Psoas muscle (tissue), 8 donors: Measurements from ENCODE around the gene HAGH. TPM values are rescaled to one million over a fixed set of nuclear protein-coding genes. Genes with fewer than 3 reads are reported as not detected.

Experiments
- ATAC-seq, 4 donors: fragments of 200-7000 bp; cut with Tn5 transposase; one replicate each; pipeline ENCODE4 v1.9.1; 2020; ENCODE audit warnings: moderate library complexity in 3 of 4, mild to moderate bottlenecking in 2 of 4
- DNase-seq, 2 donors: peaks; one replicate each; pipeline ENCODE4 v3.0.0-alpha.2; 2020
- H3K27ac ChIP-seq: fragments of 200-600 bp; one replicate; pipeline ENCODE4 v1.8.0; 2022
- H3K27me3 ChIP-seq, 3 donors: fragments of 200-600 bp in 1 of 3; one replicate each; pipeline versions ENCODE4 v1.6.1 to v1.8.0; 2013 to 2022; ENCODE audit warnings: low read length in 2 of 3, mild to moderate bottlenecking in 2 of 3, moderate library complexity in 1 of 3; ENCODE audit not compliant: insufficient read depth in 3 of 3
- H3K36me3 ChIP-seq, 2 donors: fragments of 200-600 bp in 1 of 2; one replicate each; pipeline versions ENCODE4 v1.6.1 to v1.8.0; 2013 to 2022; ENCODE audit warnings: low read depth in 1 of 2, mild to moderate bottlenecking in 1 of 2, moderate library complexity in 1 of 2; ENCODE audit not compliant: insufficient read depth in 1 of 2
- H3K4me1 ChIP-seq: fragments of 200-600 bp; one replicate; pipeline ENCODE4 v1.8.0; 2022
- H3K4me3 ChIP-seq: fragments of 200-600 bp; one replicate; pipeline ENCODE4 v1.8.0; 2022; ENCODE audit warnings: mild to moderate bottlenecking
- H3K9me3 ChIP-seq: fragments of 200-600 bp; one replicate; pipeline ENCODE4 v1.8.0; 2022
- WGBS, 3 donors: extraction: QIAGEN DNeasy Blood & Tissue Kit; methylation state at CpG; one replicate each; pipeline versions ENCODE4 v1.1.6 to v1.1.7; 2013; 5-methylcytosine and 5-hydroxymethylcytosine counted together
- intact Hi-C, 2 donors: fragments of 100-400 bp; cut with DNase I; formaldehyde crosslinking; loops; one replicate each; pipeline versions ENCODE4 v1.11.0 to v1.14.2; 2022
- polyA plus RNA-seq, 3 donors: library from polyadenylated mRNA; stranded (reverse); fragments of 200-250 nt; gene quantifications; one replicate each; pipeline ENCODE4 v1.2.3, GENCODE V29; 2013
- total RNA-seq, 4 donors: library from RNA; stranded (reverse); fragmentation: NEBNext Ultra II Directional in 2 of 4; extraction: Animal tissue kit (Norgen Biotek cat#: 25700) in 2 of 4; gene quantifications; one replicate each; pipeline versions ENCODE4 v1.2.1 to v1.2.4, GENCODE V29; 2021 to 2023
- TF ChIP-seq, protein P1 (sequence below): fragments of 200-600 bp; IDR thresholded peaks from one replicate; pipeline ENCODE4 v1.8.0; 2022; ENCODE audit warnings: antibody characterized with exemption
- donor health status: healthy with polysubstance abuse.
- donor health status: DM: no; HTN: no; CAD: no; lungs with moderate emphysema.
- donor health status: Bipolar disorder and iron deficiency.
- donor health status: healthy.
- donor health status: DM: yes; HTN: yes; CAD: no.
- donor health status: DM: no; HTN: no; CAD: no.
- donor health status: DM: no; HTN: no; CAD: no.
- donor health status: DM: yes; HTN: yes; CAD: no.

HAGH gene
- total and polyA plus RNA-seq, 7 donors, result 112 to 277 (median 160) TPM

DNA sequence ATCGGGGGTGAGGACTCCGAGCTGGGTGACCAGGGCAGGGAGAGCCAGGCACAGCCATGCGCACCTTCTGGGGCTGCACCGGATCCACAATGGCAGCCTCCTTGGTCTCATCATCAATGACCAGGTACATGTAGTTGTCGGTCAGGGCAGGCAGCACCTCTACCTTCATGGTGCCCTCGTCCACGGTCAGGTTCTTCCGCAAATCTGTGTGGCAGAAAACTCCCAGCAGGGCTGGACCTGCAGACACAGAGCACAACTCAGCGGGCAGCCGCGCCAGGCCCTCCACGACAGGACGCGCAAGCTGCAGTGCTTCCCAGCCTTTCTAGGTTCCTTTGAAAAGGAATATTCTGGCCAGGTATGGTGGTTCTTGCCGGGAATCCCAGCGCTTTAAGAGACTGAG is 3.8 kb downstream of the HAGH start:
- no peak for ATAC-seq
- Histone ChIP-seq H3K4me3 (no peak overlapping the region), H3K27ac (no peak overlapping the region), H3K36me3 (peaks cover 0 to 53% of the 10 kb centered on the region in 2 donors), H3K27me3 (no peaks in the 10 kb centered on the region), H3K9me3 (no peaks in the 10 kb centered on the region), H3K4me1 (peaks cover 24% of the 10 kb centered on the region)
- DNase-seq, result no peak
- 91 to 94% (median 93%) methylated on average over 16 of the region's 16 CpGs for WGBS, 3 donors
- intact Hi-C loops, result no loop called here
- TF ChIP-seq, protein P1, sequence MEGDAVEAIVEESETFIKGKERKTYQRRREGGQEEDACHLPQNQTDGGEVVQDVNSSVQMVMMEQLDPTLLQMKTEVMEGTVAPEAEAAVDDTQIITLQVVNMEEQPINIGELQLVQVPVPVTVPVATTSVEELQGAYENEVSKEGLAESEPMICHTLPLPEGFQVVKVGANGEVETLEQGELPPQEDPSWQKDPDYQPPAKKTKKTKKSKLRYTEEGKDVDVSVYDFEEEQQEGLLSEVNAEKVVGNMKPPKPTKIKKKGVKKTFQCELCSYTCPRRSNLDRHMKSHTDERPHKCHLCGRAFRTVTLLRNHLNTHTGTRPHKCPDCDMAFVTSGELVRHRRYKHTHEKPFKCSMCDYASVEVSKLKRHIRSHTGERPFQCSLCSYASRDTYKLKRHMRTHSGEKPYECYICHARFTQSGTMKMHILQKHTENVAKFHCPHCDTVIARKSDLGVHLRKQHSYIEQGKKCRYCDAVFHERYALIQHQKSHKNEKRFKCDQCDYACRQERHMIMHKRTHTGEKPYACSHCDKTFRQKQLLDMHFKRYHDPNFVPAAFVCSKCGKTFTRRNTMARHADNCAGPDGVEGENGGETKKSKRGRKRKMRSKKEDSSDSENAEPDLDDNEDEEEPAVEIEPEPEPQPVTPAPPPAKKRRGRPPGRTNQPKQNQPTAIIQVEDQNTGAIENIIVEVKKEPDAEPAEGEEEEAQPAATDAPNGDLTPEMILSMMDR, result no peak

DNA sequence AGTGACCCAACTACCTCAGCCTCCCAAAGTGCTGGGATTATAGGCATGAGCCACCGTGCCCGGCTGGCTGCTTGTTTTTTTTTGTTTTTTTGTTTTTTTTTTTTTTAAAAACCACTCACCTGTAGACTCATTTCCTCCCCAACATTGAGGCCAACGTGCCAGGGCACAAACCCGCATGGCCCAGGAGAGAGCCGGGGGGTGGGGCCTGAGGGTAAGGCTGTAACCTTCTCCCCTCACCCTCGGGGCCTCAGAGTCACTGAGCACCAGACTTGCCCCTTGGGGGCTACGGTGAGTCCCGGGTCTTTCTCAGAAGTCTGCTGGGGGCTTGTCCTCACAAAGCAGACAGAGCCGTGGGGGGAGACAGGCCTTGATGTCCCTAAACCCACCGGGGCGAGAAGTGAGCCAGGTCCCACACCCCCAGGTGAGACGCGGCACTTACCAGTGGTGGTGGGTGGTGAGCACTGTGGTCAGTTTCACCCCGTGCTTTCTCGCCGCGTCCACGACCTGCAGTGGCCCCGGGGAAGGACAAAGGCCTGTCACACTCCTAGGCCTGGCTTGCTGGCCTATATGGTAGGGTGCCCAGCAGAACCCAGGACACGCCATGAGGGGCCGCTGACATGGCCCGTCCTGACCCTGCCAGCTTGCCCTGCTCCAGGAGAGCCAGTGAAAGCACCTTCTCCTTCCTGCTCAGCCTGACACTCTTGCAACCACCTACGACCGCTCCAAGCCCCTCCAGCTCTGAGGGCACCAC is 4.6 kb downstream of the HAGH start:
- ATAC-seq, result no peak
- H3K9me3 ChIP-seq, result no peaks in the 10 kb centered on the region
- no peak overlapping the region for H3K27ac ChIP-seq
- intact Hi-C loops, result no loop called here
- H3K4me3 ChIP-seq, result no peak overlapping the region
- no peak for DNase-seq
- H3K27me3 ChIP-seq, result no peaks in the 10 kb centered on the region
- peaks cover 0 to 57% of the 10 kb centered on the region in 2 donors for H3K36me3 ChIP-seq
- peaks cover 22% of the 10 kb centered on the region for H3K4me1 ChIP-seq
- TF ChIP-seq, protein P1, result no peak
- WGBS, 3 donors, result 89 to 96% (median 91%) methylated on average over 16 to 24 of the region's 24 CpGs

DNA sequence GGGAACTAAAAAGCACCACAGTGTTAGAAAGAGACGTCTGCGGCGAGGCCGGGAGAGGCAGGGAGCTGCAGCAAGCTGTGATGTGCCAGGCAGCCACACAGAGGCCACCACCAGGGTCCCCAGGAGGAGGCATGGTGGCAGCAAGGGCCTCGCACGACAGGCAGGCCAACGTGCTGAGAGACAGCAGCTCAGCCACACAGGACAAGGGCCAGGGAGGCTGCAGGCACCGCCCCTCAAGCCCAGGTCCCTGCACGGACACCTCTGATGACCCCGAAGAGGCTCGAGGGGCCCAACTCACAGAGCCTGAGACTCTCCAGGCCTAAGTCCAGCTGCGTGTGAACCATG is 5.7 kb downstream of the HAGH start:
- no peak overlapping the region for H3K27ac ChIP-seq
- no peak overlapping the region for H3K4me3 ChIP-seq
- peaks cover 0 to 67% of the 10 kb centered on the region in 2 donors for H3K36me3 ChIP-seq
- DNase-seq (no peak), ATAC-seq (no peak)
- TF ChIP-seq, protein P1, result no peak
- no peaks in the 10 kb centered on the region for H3K27me3 ChIP-seq
- 85 to 89% (median 87%) methylated on average over 12 of the region's 12 CpGs for WGBS, 3 donors
- no peaks in the 10 kb centered on the region for H3K9me3 ChIP-seq
- intact Hi-C loops, result no loop called here
- peaks cover 22% of the 10 kb centered on the region for H3K4me1 ChIP-seq

DNA sequence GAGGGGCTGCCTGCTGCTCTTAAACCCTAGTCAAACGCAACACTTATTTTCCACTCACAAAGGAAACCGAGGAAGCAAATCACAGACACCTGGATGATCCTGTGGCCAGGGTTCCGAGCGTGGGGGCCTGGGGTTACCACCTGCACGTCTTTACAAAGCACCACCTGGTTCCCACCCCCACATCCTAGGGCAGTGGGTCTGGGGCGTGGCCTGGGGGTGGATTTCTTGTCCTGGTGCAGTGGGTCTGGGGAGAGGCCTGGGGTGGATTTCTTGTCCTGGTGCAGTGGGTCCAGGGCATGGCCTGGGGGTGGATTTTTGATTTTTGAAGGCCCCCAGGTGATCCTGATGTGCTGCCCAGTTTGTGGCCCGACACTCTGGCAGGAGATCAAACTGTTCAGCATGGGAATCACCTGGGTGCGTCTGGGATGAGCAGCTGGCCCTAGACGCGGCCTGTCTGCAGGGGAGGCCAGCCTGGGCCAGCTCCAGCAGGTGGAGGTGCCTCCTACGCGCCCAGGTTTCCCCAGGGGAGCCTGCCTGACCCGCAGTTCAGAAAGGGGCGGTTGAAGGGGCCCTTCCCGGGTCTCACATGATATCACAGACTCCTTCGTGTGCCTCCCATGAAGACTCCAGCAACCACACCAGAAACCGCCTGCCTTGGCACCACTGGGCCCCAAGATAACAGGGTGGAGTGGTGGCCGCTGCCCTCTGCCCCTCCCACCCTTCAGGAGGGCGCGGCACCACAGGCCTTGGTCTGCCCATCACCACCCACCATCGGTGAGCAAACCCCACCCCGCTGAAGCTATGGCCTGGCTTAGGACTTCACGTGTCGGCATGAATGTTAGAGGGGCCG is 6.3 kb downstream of the HAGH start:
- TF ChIP-seq, protein P1, result no peak
- Histone ChIP-seq H3K9me3 (no peaks in the 10 kb centered on the region), H3K27ac (no peak overlapping the region), H3K4me1 (peaks cover 17% of the 10 kb centered on the region), H3K4me3 (no peak overlapping the region), H3K36me3 (peaks cover 0 to 72% of the 10 kb centered on the region in 2 donors), H3K27me3 (no peaks in the 10 kb centered on the region)
- ATAC-seq (no peak), DNase-seq (no peak)
- intact Hi-C loops, result no loop called here
- 87 to 92% (median 90%) methylated on average over 22 to 25 of the region's 25 CpGs for WGBS, 3 donors
